Upper lobe of left lung (tissue), 6 donors: ENCODE data around the gene TCEAL8. TPM values are rescaled to one million over a fixed set of nuclear protein-coding genes. Genes with fewer than 3 reads are reported as not detected.
"Not testable (repeated sequence)": the region's sequence is repeated elsewhere in the genome, so short reads cannot be mapped to it uniquely, and the experiment has no call there.

ENCODE experiments used
- ATAC-seq, 2 donors: fragments of 200-7000 bp; cut with Tn5 transposase; one replicate each; pipeline ENCODE4 v1.9.1; 2022; ENCODE audit warnings: mild to moderate bottlenecking in 2 of 2, moderate library complexity in 2 of 2; ENCODE audit not compliant: low FRiP score in 2 of 2
- DNase-seq, 2 donors: peaks; one replicate each; pipeline ENCODE4 v3.0.0-alpha.2; 2019 to 2020
- H3K27ac ChIP-seq, 4 donors: fragments of 200-600 bp; sonication (generic); one replicate each; pipeline ENCODE4 v1.5.1; 2016 to 2019
- H3K27me3 ChIP-seq, 4 donors: fragments of 200-600 bp; sonication (generic); one replicate each; pipeline ENCODE4 v1.5.1; 2017 to 2019
- H3K36me3 ChIP-seq, 4 donors: fragments of 200-600 bp; sonication (generic); one replicate each; pipeline ENCODE4 v1.5.1; 2016 to 2019
- H3K4me1 ChIP-seq, 4 donors: fragments of 200-600 bp; sonication (generic); one replicate each; pipeline ENCODE4 v1.5.1; 2018 to 2019
- H3K4me3 ChIP-seq, 4 donors: fragments of 200-600 bp; sonication (generic); one replicate each; pipeline ENCODE4 v1.5.1; 2017 to 2019; ENCODE audit warnings: mild to moderate bottlenecking in 2 of 4, moderate library complexity in 1 of 4
- H3K9me3 ChIP-seq, 4 donors: fragments of 200-600 bp; sonication (generic); one replicate each; pipeline ENCODE4 v1.5.1; 2018 to 2019
- EP300 ChIP-seq, 4 donors: sonication (generic); formaldehyde crosslinking; IDR thresholded peaks; one replicate each; pipeline ENCODE4 v1.5.1; 2017; ENCODE audit warnings: antibody characterized with exemption in 4 of 4, control low read depth in 2 of 4
- POLR2A ChIP-seq, 4 donors: fragments of 450-650 bp; IDR thresholded peaks; one replicate each; pipeline ENCODE4 v1.5.1; 2016 to 2017; ENCODE audit warnings: antibody characterized with exemption in 4 of 4, mild to moderate bottlenecking in 2 of 4
- POLR2AphosphoS5 ChIP-seq, 2 donors: sonication (generic); formaldehyde crosslinking; IDR thresholded peaks; one replicate each; pipeline ENCODE4 v1.5.1; 2017; ENCODE audit warnings: antibody characterized with exemption in 2 of 2
- WGBS, 2 donors: methylation state at CpG; one replicate each; pipeline ENCODE4 v1.1.5; 2017 to 2018; 5-methylcytosine and 5-hydroxymethylcytosine counted together
- total RNA-seq, 6 donors: library from RNA; depleted of rRNA in 4 of 6; stranded (reverse); fragments of >200 nt in 4 of 6; gene quantifications; one replicate each; pipeline versions ENCODE4 v1.1.0 to v1.2.1, GENCODE V29; 2016 to 2021
- TF ChIP-seq, protein P1 (sequence below), 6 experiments: fragments of 450-650 bp in 4 of 6; fragments of 200-600 bp in 2 of 6; sonication (generic) in 2 of 6; IDR thresholded peaks; one replicate each; pipeline ENCODE4 v1.5.1; 2016 to 2019; ENCODE audit warnings: antibody characterized with exemption in 6 of 6
- donor health status: DM: no; HTN: no; CAD: no; lungs with moderate emphysema.
- donor health status: DM: no; HTN: yes; CAD: no; lungs with severe emphysema.

Gene TCEAL8
- total RNA-seq, 6 donors from 2014 or later = 24.1 to 74.5 (median 41.7) TPM

DNA sequence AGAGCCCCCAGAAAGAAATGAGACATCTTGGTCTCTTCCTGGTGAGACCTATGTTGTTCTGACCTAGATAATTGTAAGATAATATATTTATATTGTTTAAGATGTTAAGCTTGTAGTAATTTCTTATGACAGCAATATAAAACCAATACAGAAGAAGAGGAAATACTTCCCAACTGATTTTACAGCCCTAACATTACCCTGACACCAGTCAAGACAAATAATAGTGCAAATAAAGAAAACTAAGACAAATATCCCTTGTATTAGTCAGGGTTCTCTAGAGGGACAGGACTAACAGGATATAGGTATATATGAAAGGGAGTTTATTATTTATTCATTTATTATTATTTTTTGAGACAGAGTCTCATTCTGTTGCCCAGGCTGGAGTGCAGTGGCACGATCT lies 18.7 kb downstream of the TCEAL8 start:
- DNase-seq (no peak), ATAC-seq (no peak)
- no peaks in the 10 kb centered on the region for H3K36me3 ChIP-seq
- TF ChIP-seq, protein P1, sequence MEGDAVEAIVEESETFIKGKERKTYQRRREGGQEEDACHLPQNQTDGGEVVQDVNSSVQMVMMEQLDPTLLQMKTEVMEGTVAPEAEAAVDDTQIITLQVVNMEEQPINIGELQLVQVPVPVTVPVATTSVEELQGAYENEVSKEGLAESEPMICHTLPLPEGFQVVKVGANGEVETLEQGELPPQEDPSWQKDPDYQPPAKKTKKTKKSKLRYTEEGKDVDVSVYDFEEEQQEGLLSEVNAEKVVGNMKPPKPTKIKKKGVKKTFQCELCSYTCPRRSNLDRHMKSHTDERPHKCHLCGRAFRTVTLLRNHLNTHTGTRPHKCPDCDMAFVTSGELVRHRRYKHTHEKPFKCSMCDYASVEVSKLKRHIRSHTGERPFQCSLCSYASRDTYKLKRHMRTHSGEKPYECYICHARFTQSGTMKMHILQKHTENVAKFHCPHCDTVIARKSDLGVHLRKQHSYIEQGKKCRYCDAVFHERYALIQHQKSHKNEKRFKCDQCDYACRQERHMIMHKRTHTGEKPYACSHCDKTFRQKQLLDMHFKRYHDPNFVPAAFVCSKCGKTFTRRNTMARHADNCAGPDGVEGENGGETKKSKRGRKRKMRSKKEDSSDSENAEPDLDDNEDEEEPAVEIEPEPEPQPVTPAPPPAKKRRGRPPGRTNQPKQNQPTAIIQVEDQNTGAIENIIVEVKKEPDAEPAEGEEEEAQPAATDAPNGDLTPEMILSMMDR (IDR thresholded peaks at IDR 0.05) = no peak
- TF ChIP-seq POLR2AphosphoS5 (IDR thresholded peaks at IDR 0.05) (no peak), POLR2A (IDR thresholded peaks at IDR 0.05) (no peak), EP300 (IDR thresholded peaks at IDR 0.05) (no peak)
- H3K27ac ChIP-seq = no peak overlapping the region
- no peak overlapping the region for H3K4me3 ChIP-seq
- 75 to 100% methylated on average over 1 of the region's 1 CpG for WGBS, 2 donors
- H3K9me3 ChIP-seq = no peaks in the 10 kb centered on the region
- H3K27me3 ChIP-seq = no peaks in the 10 kb centered on the region
- no peaks in the 10 kb centered on the region for H3K4me1 ChIP-seq

DNA sequence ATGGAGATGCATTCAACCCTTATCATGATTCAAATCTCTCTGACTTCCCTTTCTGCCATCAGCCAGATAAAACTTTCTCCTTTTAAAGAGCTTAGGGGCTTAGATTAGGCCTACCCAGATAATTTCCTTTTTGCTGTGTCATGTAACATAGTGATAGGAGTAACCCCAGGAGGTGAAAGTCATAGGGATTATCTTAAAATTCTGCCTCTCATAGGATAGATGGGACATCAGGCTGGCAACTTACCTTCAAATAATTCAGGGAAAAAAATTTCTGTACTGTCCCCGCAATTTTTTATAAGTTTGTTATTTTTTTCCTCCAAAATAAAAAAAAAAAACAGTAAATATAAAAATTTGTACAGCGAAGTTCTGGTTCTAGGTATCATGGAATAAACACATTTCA lies 19.3 kb downstream of the TCEAL8 start:
- not testable (repeated sequence) for DNase-seq, ATAC-seq, H3K27ac ChIP-seq, H3K4me1 ChIP-seq, H3K4me3 ChIP-seq, H3K36me3 ChIP-seq, H3K27me3 ChIP-seq, H3K9me3 ChIP-seq
- 31 to 90% methylated on average over 2 of the region's 2 CpGs for WGBS, 2 donors

DNA sequence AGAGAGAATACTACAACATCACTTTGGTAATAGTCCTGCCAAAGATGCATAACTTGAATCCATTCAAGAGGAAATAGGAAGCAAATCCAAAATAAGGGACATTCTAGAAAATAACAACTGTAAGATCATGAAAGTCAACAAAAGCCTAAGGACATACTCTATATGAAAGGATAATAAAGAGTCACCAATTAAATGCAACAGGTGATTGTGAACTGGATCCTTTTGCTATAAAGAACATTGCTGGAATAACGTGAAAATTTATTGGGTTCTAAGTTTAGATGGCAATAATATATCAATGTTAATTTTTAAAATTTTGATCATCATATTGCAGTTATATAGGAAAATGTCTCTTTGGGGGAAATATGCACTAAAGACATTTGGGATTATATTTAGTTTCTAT lies 20.1 kb downstream of the TCEAL8 start:
- Histone ChIP-seq H3K4me1 (no peaks in the 10 kb centered on the region), H3K4me3 (no peak overlapping the region), H3K27me3 (no peaks in the 10 kb centered on the region), H3K27ac (no peak overlapping the region), H3K36me3 (no peaks in the 10 kb centered on the region), H3K9me3 (no peaks in the 10 kb centered on the region)
- no peak for DNase-seq
- WGBS, 2 donors = 69 to 92% methylated on average over 1 of the region's 1 CpG
- TF ChIP-seq EP300 (IDR thresholded peaks at IDR 0.05) = no peak
- TF ChIP-seq POLR2A (IDR thresholded peaks at IDR 0.05) = no peak
- TF ChIP-seq, protein P1 (IDR thresholded peaks at IDR 0.05) = no peak
- TF ChIP-seq POLR2AphosphoS5 (IDR thresholded peaks at IDR 0.05) = no peak
- no peak for ATAC-seq

DNA sequence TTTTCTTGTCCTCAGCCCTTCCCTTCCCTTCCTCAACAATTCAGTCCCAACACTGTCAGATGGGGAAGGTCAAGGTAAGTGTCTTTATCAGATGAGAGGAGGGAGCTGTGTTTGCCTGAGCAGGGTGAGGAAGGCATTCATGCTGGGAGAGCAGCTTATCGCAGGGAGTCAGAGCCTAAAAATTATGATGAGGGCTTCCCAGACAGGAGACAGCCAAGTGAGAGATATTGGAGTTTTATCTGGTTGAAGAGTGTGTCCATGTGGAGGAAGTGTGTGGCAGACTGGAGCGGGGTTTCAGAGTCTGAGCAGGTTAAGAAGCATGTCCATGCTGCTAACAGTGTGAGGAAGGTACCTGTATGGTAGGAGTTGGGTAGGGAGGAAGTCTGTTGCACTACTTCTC lies 21.7 kb downstream of the TCEAL8 start:
- Histone ChIP-seq H3K9me3 (no peaks in the 10 kb centered on the region), H3K27me3 (no peaks in the 10 kb centered on the region), H3K36me3 (no peaks in the 10 kb centered on the region), H3K4me1 (no peaks in the 10 kb centered on the region), H3K27ac (no peak overlapping the region), H3K4me3 (no peak overlapping the region)
- TF ChIP-seq POLR2A (IDR thresholded peaks at IDR 0.05) = no peak
- TF ChIP-seq EP300 (IDR thresholded peaks at IDR 0.05) = no peak
- TF ChIP-seq POLR2AphosphoS5 (IDR thresholded peaks at IDR 0.05) = no peak
- TF ChIP-seq, protein P1 (IDR thresholded peaks at IDR 0.05) = no peak
- ATAC-seq (no peak), DNase-seq (no peak)
- WGBS, 2 donors = 73 to 74% methylated on average over 2 of the region's 2 CpGs

DNA sequence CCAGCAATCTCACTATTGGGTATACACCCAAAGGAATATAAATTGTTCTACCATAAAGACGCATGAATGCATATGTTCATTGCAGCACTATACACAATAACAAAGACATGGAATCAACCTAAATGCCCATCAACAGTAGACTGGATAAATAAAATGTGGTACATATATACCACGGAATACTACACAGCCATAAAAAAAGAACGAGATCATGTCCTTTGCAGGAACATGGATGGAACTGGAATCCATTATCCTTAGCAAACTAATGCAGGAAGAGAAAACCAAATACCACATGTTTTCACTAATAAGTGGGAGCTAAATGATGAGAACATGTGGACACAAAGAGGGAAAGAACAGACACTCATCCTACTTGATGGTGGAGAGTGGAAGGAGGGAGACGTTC lies 29.0 kb downstream of the TCEAL8 start:
- not testable (repeated sequence) for H3K36me3 ChIP-seq, H3K27ac ChIP-seq, H3K27me3 ChIP-seq, ATAC-seq, H3K4me3 ChIP-seq, H3K9me3 ChIP-seq, H3K4me1 ChIP-seq, DNase-seq
- WGBS, 2 donors = 83 to 92% methylated on average over 4 of the region's 4 CpGs

DNA sequence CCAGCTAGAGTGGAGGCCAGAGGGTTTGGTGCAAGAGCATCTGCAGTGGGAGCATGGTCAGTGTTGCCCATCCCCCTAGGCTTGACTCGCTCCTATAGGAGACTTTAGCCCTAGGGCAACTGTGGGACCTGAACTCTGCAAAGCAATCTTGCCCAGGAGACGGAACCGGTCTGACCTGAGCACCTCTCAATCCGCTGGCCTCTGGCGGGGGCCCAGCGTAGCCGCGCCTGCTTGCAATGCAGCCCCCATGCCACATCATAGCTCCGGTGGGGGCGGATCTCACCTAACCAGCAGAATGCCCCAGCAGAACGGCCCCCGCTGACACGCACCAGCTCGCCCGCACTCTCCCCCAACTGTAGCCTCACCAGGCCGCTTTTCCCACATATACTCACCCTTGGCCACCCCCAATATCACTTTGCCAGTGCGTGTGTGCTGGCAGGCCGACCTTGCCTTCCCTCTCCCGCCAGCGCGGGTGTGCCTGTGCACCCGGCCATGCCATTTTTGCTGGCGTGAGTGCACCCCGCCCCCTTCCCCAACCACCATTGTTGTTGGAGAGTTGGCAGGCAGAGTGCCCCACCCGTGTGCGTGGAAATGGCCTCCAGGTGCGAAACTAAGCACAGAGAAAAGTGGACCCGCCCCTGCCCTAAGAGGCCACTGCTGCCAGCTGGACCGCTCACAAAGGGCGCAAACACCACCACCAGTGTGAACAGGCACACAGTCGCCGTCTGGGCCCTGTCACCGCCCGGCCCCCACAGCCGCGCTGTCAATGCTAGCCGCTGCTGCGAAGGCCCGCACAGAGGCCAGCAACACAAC lies 34.2 kb downstream of the TCEAL8 start:
- Histone ChIP-seq H3K27ac (peak overlapping the region in 1 of 4 donors; percentile 49), H3K9me3 (peaks cover 0 to 4% (median 0%) of the 10 kb centered on the region in 4 donors), H3K4me1 (no peaks in the 10 kb centered on the region), H3K36me3 (no peaks in the 10 kb centered on the region), H3K4me3 (peak overlapping the region in 2 of 4 donors; percentile 29 to 30), H3K27me3 (no peaks in the 10 kb centered on the region)
- ATAC-seq (peak in 1 of 2 donors; percentile 62), DNase-seq (peak in 1 of 2 donors; percentile 71)
- TF ChIP-seq, protein P1 (IDR thresholded peaks at IDR 0.05) = no peak
- no peak for TF ChIP-seq POLR2A (IDR thresholded peaks at IDR 0.05)
- no peak for TF ChIP-seq EP300 (IDR thresholded peaks at IDR 0.05)
- no peak for TF ChIP-seq POLR2AphosphoS5 (IDR thresholded peaks at IDR 0.05)
- 33 to 60% methylated on average over 3 to 36 of the region's 39 CpGs for WGBS, 2 donors
